Measurements from ENCODE around the gene CAMSAP3.

Gene CAMSAP3

GRCh38 chr19:7612282-7613274, 16.9 kb downstream of the CAMSAP3 start:
- DNase-seq (ENCODE audit: low spot score): no peak

GRCh38 chr19:7614859-7615741, 19.4 kb downstream of the CAMSAP3 start:
- no peak for DNase-seq (ENCODE audit: low spot score)

GRCh38 chr19:7617172-7617571, 21.5 kb downstream of the CAMSAP3 start:
- no peak for DNase-seq (ENCODE audit: low spot score)

GRCh38 chr19:7617735-7618134, 22.1 kb downstream of the CAMSAP3 start:
- DNase-seq (ENCODE audit: low spot score): no peak

- DNase-seq (ENCODE audit: low spot score): peak; percentile 35
Observed at GRCh38 chr19:7618348-7618747, 22.7 kb downstream of the CAMSAP3 start.

- peak; percentile 33 for DNase-seq (ENCODE audit: low spot score)
Observed at GRCh38 chr19:7618771-7619510, 23.3 kb downstream of the CAMSAP3 start.

- no peak for DNase-seq (ENCODE audit: low spot score)
Observed at GRCh38 chr19:7619671-7620441, 24.2 kb downstream of the CAMSAP3 start.

- DNase-seq (ENCODE audit: low spot score): no peak
Observed at GRCh38 chr19:7620442-7621412, 25.1 kb downstream of the CAMSAP3 start.

GRCh38 chr19:7622933-7623685, 27.4 kb downstream of the CAMSAP3 start:
- DNase-seq (ENCODE audit: low spot score): no peak

- DNase-seq (ENCODE audit: low spot score): no peak
Observed at GRCh38 chr19:7623725-7624603, 28.3 kb downstream of the CAMSAP3 start.

- no peak for DNase-seq (ENCODE audit: low spot score)
Observed at GRCh38 chr19:7624810-7625209, 29.1 kb downstream of the CAMSAP3 start.

GRCh38 chr19:7625763-7626372, 30.2 kb downstream of the CAMSAP3 start:
- no peak for DNase-seq (ENCODE audit: low spot score)

GRCh38 chr19:7627166-7627565, 31.5 kb downstream of the CAMSAP3 start:
- no peak for DNase-seq (ENCODE audit: low spot score)

GRCh38 chr19:7628589-7629311, 33.1 kb downstream of the CAMSAP3 start:
- DNase-seq (ENCODE audit: low spot score): no peak

GRCh38 chr19:7629347-7630054, 33.8 kb downstream of the CAMSAP3 start, which contains the start of the genes PET100 and XAB2:
Gene PET100 (plus strand): TSS chr19:7629793. CDS start chr19:7629834, 41 bp downstream.
Gene XAB2 (minus strand): TSS chr19:7629545. CDS start chr19:7629527, 18 bp downstream.
- peak; percentile 98 for DNase-seq (ENCODE audit: low spot score)

GRCh38 chr19:7631577-7631976, 35.9 kb downstream of the CAMSAP3 start:
- no peak for DNase-seq (ENCODE audit: low spot score)

All from SK-N-DZ (cell line).